Thyroid gland (tissue), 4 donors: ENCODE data around the gene VENTX. TPM values are rescaled to one million over a fixed set of nuclear protein-coding genes. Genes with fewer than 3 reads are reported as not detected.

Experiments
- DNase-seq, 2 donors: peaks; one replicate each; pipeline ENCODE4 v3.0.0-alpha.2; 2019
- H3K27ac ChIP-seq, 3 donors: fragments of 200-600 bp; sonication (generic); 1 replicate in 2 of 3; 2 replicates in 1 of 3; pipeline ENCODE4 v1.5.1; 2016 to 2019; ENCODE audit warnings: mild to moderate bottlenecking in 1 of 3, moderate library complexity in 1 of 3
- H3K27me3 ChIP-seq: fragments of 200-600 bp; sonication (generic); one replicate; pipeline ENCODE4 v1.5.1; 2019
- H3K36me3 ChIP-seq, 2 donors: fragments of 200-600 bp; sonication (generic); one replicate each; pipeline ENCODE4 v1.5.1; 2016 to 2019
- H3K4me1 ChIP-seq, 2 donors: fragments of 200-600 bp; sonication (generic); one replicate each; pipeline ENCODE4 v1.5.1; 2017 to 2019
- H3K4me3 ChIP-seq, 3 donors: fragments of 200-600 bp; sonication (generic); replicated peaks in 1 of 3; 1 replicate in 2 of 3; 2 replicates in 1 of 3; pipeline ENCODE4 v1.5.1; 2016; ENCODE audit warnings: mild to moderate bottlenecking in 1 of 3
- H3K9me3 ChIP-seq: fragments of 200-600 bp; sonication (generic); one replicate; pipeline ENCODE4 v1.5.1; 2017
- CTCF ChIP-seq, 6 experiments: fragments of 200-600 bp in 3 of 6; fragments of 450-650 bp in 3 of 6; sonication (generic) in 3 of 6; IDR thresholded peaks; one replicate each; pipeline ENCODE4 v1.5.1; 2016 to 2019; ENCODE audit warnings: antibody characterized with exemption in 6 of 6, mild to moderate bottlenecking in 2 of 6, inconsistent platforms in 1 of 6, moderate library complexity in 1 of 6
- POLR2A ChIP-seq, 2 donors: fragments of 450-650 bp; IDR thresholded peaks; one replicate each; pipeline ENCODE4 v1.6.1; 2017; ENCODE audit warnings: antibody characterized with exemption in 2 of 2, mild to moderate bottlenecking in 2 of 2, moderate library complexity in 1 of 2
- WGBS, 2 donors: methylation state at CpG; one replicate each; pipeline ENCODE4 v1.1.5; 2017; 5-methylcytosine and 5-hydroxymethylcytosine counted together
- intact Hi-C: fragments of 100-400 bp; cut with DNase I; formaldehyde crosslinking; loops from one replicate; pipeline ENCODE4 v1.15.1; 2023
- microRNA counts, 2 donors: library from miRNA; unstranded; fragments of <30 nt; microRNA quantifications; one replicate each; lab custom pipeline; 2016 to 2017
- microRNA-seq: library from miRNA; unstranded; fragments of <30 nt; microRNA quantifications from one replicate; pipeline ENCODE4, GENCODE V29; 2016
- total RNA-seq, 4 donors: library from RNA; depleted of rRNA; stranded (reverse); fragments of >200 nt; gene quantifications; one replicate each; pipeline ENCODE4 v1.2.3, GENCODE V29; 2016

VENTX gene
- total RNA-seq, 4 donors from 2014 or later: 0.40 to 1.3 (median 0.63) TPM; not detected in 1

DNA sequence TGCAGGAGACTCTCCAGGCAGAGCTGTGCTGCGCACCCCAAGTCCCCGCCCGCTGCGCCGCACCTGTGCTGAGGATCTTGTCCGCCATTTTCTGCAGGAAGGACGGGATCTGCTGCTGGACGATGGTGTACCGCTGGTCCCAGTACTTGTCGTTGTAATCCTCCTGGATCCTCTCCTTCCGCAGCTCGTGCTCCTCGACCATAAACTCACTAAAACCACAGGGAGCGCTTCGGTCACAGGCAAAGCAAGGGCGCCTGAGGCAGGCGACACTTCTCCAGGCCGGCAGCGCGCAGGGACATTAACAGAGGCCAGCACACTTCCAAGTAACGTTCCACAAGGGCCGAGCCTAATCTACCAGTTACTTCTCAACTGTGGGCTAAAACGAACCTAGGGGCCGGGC lies 52.1 kb downstream of the VENTX start:
- Histone ChIP-seq H3K27ac (no peak overlapping the region), H3K36me3 (peaks cover 63 to 77% of the 10 kb centered on the region in 2 donors), H3K4me1 (no peaks in the 10 kb centered on the region), H3K9me3 (no peaks in the 10 kb centered on the region), H3K4me3 (no peak overlapping the region), H3K27me3 (no peaks in the 10 kb centered on the region)
- intact Hi-C loops: no loop called here
- WGBS, 2 donors: 96% methylated on average over 24 of the region's 24 CpGs
- no peak for DNase-seq
- TF ChIP-seq POLR2A (IDR thresholded peaks at IDR 0.05) (no peak), CTCF (IDR thresholded peaks at IDR 0.05) (no peak)

MicroRNAs within 50 kb of the gene (microRNA counts, 767-probe panel; counts per million panel counts)
- 0 to 1,236 counts per million in 2 donors for microRNA hsa-miR-202-3p (lab: Ali Mortazavi, UCI)

Small RNA genes lying within 50 kb of the gene (microRNA-seq; reads per million reads assigned to microRNA genes)
- gene MIR202: 8.8 reads per million, percentile 23 among the genes with 10 or more reads in this experiment

Other genes with a start within 250 kb of the VENTX start
- gene ADGRA1, start 149.9 kb upstream of the VENTX start, total RNA-seq: under 1 TPM; 0.13 to 0.40 (median 0.29) TPM
- 1 to 10 TPM; 2.1 to 9.3 (median 3.5) TPM for gene KNDC1, start 77.6 kb upstream of the VENTX start, total RNA-seq
- not detected for gene UTF1, start 7.6 kb upstream of the VENTX start, total RNA-seq
- 1 to 10 TPM; 1.6 to 9.8 (median 2.6) TPM for gene ADAM8, start 39.0 kb downstream of the VENTX start, total RNA-seq
- 10 to 100 TPM; 56.5 to 73.3 (median 62.9) TPM for gene TUBGCP2, start 71.0 kb downstream of the VENTX start, total RNA-seq
- 10 to 100 TPM; 22.0 to 53.6 (median 26.2) TPM for gene ZNF511, start 71.1 kb downstream of the VENTX start, total RNA-seq
- gene CALY, start 99.0 kb downstream of the VENTX start, total RNA-seq: 1 to 10 TPM in 1 of 4 donors, under 1 TPM in 1, not detected in 2; 0.13 to 1.5 TPM
- gene PRAP1, start 109.5 kb downstream of the VENTX start, total RNA-seq: not detected
- 10 to 100 TPM in 3 of 4 donors, 1 to 10 TPM in 1; 7.4 to 25.9 (median 18.9) TPM for gene FUOM, start 120.2 kb downstream of the VENTX start, total RNA-seq
- gene ECHS1, start 135.5 kb downstream of the VENTX start, total RNA-seq: 100 to 1,000 TPM in 2 of 4 donors, 10 to 100 TPM in 2; 73.9 to 135 (median 99.5) TPM
- 10 to 100 TPM in 2 of 4 donors, 1 to 10 TPM in 2; 3.5 to 11.0 (median 9.9) TPM for gene PAOX, start 141.4 kb downstream of the VENTX start, total RNA-seq
- gene MTG1, start 156.3 kb downstream of the VENTX start, total RNA-seq: 10 to 100 TPM; 23.8 to 40.8 (median 35.0) TPM
- gene SPRN, start 186.8 kb downstream of the VENTX start, total RNA-seq: under 1 TPM in 1 of 4 donors, not detected in 3; 0.15 TPM
- 10 to 100 TPM in 1 of 4 donors, 1 to 10 TPM in 3; 2.6 to 12.6 (median 3.4) TPM for gene SCART1, start 216.1 kb downstream of the VENTX start, total RNA-seq